GM19324 (cell line): ENCODE results near the gene CCDC71L.

Experiments used
- ATAC-seq: cut with Tn5 transposase; IDR thresholded peaks from one replicate; pipeline ENCODE4 v1.9.1; 2021; ENCODE audit warnings: mild to moderate bottlenecking, moderate library complexity; ENCODE audit not compliant: unreplicated experiment, low FRiP score

CCDC71L gene

DNA sequence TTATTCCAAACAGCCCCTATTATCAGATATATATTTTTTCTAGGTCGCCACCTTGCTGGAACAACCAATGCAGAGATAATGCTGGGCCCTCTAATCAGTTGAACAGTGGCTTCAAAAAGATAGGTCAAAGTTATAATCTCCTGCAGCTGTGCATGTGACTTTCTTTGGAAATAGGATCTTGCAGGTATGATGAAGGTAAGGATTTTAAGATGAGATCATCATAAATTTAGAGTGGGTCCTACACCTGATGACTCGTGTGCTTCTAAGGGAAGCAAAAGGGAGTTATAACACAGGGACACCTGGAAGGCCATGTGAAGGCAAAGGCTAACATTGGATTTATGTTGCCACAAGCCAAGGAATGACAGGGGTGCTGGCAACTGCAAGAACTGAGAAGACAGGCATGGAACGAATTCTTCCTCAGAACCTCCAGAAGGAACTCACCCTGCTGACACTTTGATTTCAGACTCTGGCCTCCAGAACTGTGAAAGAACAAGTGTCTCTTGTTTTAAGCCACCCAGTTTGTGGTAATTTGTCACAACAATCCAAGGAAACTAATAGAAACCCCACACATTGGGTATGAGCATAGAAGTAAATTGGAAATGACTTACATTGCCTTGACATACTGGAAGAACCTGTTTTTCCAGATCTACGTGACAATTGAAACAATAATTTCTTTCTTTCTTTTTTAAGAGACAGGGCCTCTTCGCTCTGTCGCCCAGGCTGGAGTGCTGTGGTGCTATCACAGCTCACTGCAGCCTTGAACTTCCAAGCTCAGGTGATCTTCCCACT, 34.4 kb downstream of the CCDC71L start:
- no peak for ATAC-seq

DNA sequence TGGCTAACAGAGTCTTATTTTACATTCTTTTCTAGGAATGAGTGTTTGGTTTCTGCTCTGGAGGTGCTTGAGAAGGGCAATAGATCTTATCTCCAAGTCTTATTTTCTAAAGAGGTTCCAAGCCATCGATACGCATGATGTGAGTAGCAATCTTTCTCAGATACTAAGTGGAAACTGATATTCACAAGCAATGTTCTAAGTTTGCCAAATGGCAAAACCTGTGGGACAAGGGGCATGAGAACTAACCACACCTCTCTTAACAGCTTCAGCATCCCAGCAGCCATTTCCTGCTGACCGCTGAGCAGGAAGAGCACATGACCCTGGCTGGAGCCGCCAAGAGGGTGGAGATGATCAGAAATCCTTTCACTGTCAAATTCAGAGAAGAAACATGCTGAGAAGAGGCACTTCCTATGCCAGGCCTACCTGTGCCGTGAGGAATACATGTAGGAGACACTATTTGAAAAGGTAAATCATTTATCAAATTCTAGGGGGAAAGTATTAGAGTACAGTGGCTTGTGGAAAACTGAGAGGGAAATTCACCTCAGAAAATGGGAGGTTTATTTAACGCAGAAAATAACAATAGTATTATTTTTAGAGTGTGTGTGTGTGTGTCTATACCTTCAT, 35.2 kb downstream of the CCDC71L start:
- no peak for ATAC-seq

DNA sequence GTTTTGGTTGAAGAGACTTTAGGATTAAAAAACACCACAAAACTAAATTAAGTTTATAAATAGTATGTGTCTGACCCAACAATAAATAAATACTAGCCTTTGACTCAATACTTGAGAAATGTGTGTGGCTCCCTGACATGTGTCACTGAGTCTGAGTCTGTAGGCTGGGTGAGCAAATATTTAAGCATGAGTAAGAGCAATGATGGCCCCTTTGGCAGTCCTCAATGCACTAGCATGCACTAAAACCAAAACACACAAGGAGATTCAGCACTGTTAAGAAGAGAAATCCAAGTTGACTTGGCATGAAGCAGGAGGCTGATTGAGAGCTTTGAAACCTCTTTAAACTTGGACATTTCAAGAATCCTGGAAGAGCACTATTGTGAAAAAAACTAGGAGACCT, 37.1 kb downstream of the CCDC71L start:
- ATAC-seq, result no peak

DNA sequence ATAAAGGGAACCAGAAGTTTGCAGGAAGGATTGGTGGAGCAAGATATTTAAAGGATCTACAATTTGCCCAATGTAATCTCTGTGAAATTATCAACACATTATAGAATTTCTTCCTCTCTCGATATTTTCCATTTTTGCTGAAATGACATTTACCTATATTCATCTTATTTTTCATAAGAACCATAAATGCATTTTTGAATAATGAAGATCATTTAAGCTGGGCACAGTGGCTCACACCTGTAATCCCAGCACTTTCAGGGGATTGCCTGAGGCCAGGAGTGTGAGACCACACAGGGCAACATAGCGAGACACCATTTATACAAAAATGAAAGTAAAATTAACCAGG, 37.7 kb downstream of the CCDC71L start:
- ATAC-seq, result no peak

DNA sequence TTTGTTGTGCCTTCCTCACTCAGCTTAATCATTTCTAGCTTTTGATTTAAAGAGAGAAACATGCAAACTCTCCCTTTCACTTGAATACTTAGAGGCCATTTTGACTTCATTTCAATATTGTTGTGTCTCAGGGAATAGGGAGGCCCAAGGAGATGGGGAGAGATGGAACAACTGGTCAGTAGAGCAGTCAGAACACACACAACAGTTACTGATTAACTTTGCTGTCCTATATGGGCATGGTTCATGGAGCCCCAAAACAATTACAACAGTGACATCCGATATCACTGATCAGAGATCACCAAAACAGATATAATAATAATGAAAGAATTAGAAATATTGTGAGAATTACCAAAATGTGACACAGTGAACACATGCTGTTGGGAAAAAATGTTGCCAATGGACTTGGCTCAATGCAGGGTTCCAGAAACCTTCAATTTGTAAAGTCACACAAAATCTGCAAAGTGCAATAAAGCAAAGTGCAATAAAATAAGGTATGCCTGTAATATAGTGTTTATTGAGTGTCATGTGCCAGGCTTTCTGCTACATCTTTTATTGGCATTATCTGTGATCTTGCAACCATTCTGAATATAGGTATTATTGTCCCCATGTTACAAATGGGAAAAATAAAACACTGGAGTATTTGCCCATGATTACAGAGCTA, 38.2 kb downstream of the CCDC71L start:
- ATAC-seq, result no peak

DNA sequence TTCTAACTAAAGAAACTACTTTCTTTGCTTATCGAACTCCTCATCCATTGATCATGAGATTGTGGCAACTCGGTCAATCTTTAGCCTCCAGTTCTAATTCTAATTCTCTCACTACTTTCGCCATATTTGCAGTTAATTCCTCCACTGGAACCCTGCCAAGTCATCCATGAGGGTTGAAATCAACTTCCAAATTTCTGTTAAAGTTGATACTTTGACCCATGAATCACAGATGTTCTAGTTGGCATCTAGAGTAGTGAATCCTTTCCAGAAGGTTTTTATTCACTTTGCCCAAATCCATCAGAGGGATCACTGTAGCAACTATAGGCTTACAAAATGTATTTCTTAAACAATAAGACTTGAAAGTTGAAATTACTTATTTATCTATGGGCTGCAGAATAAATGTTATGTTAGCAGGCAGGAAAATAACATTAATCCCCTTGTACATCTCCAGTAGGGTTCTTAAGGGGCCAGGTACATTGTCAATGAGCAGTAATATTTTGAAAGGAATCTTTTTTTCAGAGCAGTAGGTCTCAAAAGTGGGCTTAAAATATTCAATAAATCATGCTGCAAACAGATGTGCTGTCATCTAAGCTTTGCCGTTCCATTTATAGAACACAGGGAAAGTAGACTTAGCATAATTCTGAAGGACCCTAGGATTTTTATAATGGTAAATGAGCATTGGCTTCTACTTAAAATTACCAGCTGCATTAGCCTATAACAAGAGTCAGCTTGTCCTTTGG, 39.4 kb downstream of the CCDC71L start:
- no peak for ATAC-seq

DNA sequence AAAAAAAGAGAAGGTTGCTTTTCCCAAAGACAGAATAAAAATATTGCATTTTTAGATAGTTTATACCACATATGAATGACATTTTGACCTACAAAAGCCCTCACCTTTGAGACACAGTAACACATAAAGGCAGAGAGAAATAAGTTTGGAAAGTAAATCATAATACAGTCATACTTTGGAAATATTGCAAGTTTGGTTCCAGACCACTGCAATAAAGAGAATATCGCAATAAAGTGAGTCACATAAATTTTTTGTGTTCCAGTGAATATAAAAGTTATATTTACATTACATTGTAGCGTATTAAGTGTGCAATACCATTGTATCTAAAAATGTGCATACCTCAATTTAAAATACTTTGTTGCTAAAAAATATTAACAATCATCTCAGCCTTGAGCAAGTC, 40.3 kb downstream of the CCDC71L start:
- ATAC-seq, result no peak

DNA sequence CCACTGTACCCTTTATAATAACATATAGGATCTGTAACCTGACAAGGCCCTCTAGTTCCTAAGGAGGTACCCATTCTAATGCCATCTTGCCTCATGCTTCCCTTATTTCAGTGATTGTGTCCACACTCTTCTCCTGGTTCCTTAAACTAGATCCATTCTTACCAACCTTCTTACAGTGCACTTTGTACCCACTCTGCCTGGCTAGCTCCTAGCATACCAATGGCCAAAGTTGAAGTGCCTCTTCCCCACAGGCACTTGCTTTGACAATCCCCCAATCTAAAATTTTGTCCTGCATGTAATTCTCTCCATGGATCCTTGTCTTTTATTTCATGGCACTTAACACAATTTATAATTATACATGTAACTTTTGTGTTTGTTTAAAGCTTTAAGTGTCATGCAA, 40.9 kb downstream of the CCDC71L start:
- ATAC-seq, result no peak

DNA sequence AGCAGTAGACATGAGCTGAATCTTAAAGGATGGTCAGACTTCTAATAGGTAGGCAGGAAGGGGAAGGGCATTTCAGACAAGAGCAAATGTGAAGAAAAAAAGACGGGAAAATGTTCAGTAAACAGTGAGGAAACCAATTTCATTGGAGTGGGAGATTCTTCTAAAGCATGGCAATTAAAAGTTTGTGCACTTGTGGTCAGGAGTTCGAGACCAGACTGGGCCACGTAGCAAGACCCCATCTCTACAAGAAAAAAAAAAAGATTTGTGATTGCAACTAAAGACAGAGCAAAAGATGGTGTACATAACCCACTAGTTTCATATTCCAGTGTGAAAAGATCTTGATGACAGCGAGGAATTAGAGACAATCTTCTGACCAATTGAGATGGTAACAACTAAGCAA, 41.7 kb downstream of the CCDC71L start:
- no peak for ATAC-seq

DNA sequence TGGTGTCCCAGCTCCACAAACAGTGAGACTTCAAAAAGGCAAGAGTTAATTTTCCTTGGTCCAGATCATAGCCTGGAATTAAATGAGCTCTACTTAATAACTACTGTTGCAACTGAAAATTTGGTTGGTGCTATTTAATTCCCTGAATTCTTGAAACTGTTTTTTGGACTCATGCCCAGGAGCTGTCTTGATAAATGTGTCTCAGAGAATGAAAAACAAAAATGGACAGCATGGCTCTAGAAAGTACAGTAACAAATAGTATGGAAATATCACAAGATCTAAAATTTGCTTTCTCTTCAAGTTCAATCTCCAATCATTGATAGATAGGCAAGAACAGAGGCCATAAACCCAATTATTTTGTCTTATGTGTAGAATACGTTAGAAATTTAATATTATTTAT, 42.5 kb downstream of the CCDC71L start:
- no peak for ATAC-seq

DNA sequence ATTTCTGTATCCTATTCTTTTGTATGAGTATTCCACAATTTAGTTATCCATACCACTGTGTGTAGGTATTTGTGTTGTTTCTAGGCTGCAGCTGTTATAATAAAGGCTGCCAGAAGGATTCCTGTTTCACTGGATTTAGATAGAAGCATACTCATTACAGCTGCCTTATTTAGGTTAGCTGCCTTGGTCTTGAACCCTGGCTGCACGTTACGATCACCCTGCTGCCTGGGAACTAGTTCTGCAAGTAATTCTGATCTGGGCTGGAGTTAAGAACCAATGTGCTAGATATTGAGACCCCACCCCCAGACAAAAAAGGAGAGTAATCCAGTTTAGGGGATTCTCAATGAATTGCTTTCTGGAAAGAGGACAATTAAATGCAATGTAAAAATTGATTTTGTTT, 43.1 kb downstream of the CCDC71L start:
- no peak for ATAC-seq

DNA sequence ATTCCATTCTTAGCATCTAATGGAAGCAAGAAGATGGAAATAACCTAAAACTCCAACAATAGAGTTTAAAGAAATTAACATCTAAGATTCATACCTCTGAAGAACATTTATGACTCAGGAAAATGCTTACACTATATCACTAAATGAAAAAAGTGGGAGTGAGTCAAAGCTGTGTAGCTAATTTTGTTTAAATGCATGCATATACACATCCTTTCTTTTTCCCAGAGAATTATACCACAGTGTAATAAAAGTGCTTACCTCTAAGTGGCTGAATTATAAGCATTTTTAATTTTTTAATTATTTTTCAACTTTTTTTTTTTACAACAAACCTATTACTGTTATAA, 44.3 kb downstream of the CCDC71L start:
- ATAC-seq, result no peak

DNA sequence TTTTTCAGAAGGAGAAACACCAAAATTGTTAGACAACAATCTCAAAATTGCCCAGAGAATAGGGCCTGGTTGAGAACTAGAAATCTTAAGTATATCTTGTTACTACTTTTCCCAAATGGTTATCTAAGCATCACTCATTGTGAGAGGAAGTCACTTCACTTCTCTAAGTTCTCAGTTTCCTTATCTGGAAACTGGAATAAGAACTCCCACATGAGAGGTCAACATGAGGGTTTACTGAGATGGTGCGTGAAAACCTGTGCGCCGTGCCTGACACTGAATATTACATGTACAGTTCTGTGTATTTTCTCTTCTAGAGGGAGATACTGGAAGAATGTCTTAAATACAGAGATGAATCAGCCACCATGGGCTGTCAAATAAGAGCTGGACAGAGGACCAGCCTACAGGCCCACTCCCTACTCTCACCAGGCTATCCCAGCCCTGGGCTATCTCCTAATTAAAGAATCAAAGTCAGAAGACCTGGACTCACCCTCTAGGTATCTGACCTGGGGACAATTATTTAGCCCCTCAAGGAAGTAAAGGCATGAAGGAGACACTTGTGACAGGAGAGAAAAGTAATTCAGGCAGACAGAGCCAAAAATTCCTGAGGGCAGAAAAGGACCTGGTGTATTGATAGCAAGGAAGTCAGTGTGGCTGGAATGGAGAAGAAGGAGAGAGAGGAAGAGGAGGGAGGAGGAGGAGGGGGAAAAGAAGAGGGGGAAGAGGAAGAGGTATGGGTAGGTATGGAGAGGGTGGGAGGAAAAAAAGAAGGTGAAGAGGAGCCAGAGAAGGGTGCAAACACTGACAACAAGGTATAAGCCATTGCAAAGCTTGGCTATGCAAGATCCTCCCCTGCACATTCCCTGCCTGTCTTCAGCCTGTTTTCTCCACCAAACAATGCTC, 44.9 kb downstream of the CCDC71L start:
- ATAC-seq, result no peak

DNA sequence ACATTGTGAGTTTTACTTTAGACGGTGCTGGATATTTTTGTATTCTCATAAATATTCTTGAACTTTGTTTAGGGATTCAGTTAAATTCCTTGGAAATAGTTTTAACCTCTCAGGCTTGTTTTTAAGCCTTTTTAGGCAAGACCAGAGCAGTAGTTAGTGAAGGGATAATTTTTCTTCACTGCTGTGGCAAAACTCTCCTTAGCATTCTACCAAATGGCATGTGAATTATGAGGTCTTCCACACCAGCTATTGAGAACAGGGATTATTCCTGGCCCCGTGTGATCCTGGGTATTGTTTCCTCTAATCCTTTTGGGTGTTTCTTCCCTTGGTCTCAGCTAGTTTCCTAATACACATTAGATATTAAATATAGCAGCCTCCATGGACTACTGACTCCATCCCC, 46.2 kb downstream of the CCDC71L start:
- no peak for ATAC-seq

DNA sequence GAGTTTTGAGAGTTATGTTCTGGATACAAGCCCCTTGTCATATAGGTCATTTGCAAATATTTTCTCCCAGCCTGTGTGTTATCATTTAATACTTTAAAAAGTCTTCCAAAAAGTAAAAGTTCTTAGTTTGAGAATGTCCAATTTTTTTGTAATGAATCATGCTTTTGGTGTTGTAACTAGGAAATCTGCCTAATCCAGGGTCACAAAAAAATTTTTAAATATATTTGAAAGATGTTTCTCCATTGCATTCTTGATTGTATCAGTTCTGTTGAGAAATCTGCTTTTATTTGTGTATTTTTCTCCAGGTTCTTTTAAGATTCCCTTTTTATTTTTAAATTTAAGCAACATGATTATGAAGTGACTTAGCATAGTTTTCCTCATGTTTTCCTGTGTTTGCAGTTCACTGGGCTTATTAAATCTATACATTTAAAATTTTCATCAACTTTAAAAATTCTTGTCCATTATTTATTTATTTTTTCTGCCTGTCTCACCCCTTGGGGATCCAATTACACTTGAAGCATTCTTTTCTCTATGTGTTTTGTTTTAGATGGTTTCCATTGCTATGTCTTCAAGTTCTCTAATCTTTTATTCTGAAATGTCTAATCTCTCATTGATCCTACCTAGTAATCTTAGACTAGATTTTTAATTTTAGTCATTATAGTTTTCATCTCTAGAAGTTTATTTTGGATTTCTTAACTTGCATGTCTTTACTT, 47.0 kb downstream of the CCDC71L start:
- ATAC-seq, result no peak

DNA sequence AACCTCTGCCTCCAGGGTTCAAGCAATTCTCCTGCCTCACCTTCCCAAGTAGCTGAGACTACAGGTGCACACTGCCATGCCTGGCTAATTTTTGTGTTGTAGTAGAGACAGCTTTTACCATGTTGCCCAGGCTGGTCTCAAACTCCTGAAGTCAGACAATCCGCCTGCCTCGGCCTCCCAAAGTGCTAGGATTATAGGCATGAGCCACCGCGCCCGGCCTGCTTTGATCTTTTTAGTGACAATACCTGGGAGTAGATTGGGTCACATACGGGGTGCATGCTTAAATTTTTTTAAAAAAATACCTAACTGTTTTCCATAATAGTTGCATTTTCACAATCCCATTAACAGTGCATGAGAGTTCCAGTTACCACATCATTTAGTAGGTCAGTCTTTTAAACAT, 47.7 kb downstream of the CCDC71L start:
- no peak for ATAC-seq

DNA sequence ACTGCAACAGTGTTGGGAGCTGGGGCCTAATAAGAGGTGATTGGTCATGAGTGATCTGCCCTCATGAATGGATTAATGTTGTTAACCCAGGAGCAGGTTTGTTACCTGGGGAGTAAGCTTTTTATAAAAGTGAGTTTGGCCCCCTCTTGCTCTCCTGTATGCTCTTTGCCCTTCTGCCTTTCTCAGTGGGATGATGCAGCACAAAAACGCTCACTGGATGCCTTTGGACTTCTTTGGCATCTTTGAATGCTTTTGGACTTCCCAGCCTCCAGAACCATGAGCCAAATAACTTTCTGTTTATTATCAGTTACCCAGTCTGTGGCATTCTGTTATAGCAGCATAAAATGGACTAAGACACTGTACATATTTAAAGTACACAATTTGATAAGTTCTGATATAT, 48.5 kb downstream of the CCDC71L start:
- no peak for ATAC-seq

DNA sequence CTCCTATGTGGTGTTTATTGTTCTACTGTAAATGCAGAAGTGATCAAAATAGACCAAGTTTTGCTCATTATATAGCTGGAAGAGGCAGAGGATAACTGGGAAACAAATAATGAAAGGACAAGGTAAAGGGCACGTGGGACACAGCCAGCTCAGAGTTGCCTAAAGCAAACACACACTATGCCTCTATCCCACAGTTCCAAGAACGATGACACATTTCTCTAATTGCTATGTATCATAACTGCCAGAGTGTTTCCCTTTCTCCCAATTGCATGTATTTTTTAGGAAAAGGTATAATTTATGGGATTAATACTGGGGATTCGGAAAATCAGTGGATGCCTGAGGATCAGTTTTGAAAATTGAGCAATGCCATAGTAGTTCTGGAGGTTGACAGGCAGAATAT, 49.0 kb downstream of the CCDC71L start:
- no peak for ATAC-seq

DNA sequence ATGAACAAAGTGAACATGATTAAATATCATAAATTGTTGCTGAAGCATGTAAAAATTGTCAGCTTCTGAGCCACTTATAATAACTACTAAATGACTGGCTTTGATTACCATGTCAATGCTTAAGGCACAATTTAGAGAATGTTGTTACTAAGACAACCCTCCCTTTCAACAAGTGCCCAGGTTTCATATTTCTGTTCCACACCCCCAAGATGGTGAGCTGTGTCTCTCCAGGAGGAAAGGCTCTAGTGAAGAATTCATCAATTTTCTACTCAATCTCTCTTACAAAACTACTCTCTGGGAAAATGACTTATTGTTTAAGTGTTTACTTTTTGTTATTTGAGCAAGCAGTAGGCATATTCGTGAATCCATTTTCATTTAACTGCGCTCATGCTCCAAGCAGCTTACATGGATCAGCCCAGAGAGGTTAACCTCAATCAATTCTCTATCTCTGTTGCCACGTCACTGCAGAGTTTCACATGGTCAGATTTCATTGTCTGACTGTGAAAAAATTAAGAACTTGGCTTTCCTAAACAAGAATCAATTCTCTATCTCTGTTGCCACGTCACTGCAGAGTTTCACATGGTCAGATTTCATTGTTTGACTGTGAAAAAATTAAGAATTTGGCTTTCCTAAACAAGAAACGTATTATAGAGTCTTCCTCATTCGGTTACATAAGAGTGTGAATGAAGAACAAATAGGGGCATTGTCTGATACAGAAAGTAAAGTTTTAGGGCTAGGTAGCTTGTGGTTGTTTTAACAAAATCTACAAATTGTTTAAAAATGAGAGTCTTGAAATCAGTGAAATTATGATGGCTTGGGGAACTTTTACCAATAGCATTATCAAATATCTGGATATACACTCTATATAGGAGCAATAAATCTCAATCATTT, 49.7 kb downstream of the CCDC71L start:
- ATAC-seq, result no peak
